Stomach (tissue), 9 donors: ENCODE measurements around the gene C1orf50. TPM values are rescaled to one million over a fixed set of nuclear protein-coding genes. Genes with fewer than 3 reads are reported as not detected.

ENCODE experiments used
- DNase-seq, 2 donors: peaks; one replicate each; pipeline versions ENCODE4 v3.0.0 to v3.0.0-alpha.2; 2013 to 2019
- H3K27ac ChIP-seq, 5 donors: fragments of 200-600 bp in 4 of 5; sonication (generic) in 4 of 5; one replicate each; pipeline ENCODE4 v1.5.1; 2013 to 2019; ENCODE audit warnings: mild to moderate bottlenecking in 1 of 5, moderate library complexity in 1 of 5
- H3K27me3 ChIP-seq, 3 donors: fragments of 200-600 bp; sonication (generic); one replicate each; pipeline ENCODE4 v1.5.1; 2017 to 2019; ENCODE audit warnings: mixed run types in 1 of 3
- H3K36me3 ChIP-seq, 4 donors: fragments of 200-600 bp; sonication (generic); 1 replicate in 3 of 4; 2 replicates in 1 of 4; pipeline ENCODE4 v1.5.1; 2016 to 2019
- H3K4me1 ChIP-seq, 4 donors: fragments of 200-600 bp; sonication (generic); one replicate each; pipeline ENCODE4 v1.5.1; 2016 to 2019
- H3K4me3 ChIP-seq, 4 donors: fragments of 200-600 bp; sonication (generic) in 3 of 4; one replicate each; pipeline ENCODE4 v1.5.1; 2016 to 2019; ENCODE audit warnings: mild to moderate bottlenecking in 1 of 4
- H3K9me3 ChIP-seq, 4 donors: fragments of 200-600 bp; sonication (generic); one replicate each; pipeline ENCODE4 v1.5.1; 2016 to 2019
- EP300 ChIP-seq: sonication (generic); formaldehyde crosslinking; IDR thresholded peaks from one replicate; pipeline ENCODE4 v1.6.1; 2017; ENCODE audit warnings: antibody characterized with exemption
- POLR2A ChIP-seq, 4 donors: fragments of 450-650 bp; IDR thresholded peaks; one replicate each; pipeline ENCODE4 v1.6.1; 2016; ENCODE audit warnings: antibody characterized with exemption in 4 of 4, control low read depth in 2 of 4, mild to moderate bottlenecking in 1 of 4, moderate library complexity in 1 of 4
- POLR2AphosphoS5 ChIP-seq, 3 donors: sonication (generic); formaldehyde crosslinking; IDR thresholded peaks; one replicate each; pipeline ENCODE4 v1.6.1; 2016; ENCODE audit warnings: antibody characterized with exemption in 3 of 3
- WGBS, 5 donors: extraction: QIAGEN DNeasy Blood & Tissue Kit in 3 of 5; methylation state at CpG; one replicate each; pipeline versions ENCODE4 v1.1.5 to v1.1.7; 2013 to 2018; 5-methylcytosine and 5-hydroxymethylcytosine counted together
- intact Hi-C: fragments of 100-400 bp; cut with DNase I; formaldehyde crosslinking; loops from one replicate; pipeline ENCODE4 v1.15.1; 2023; ENCODE audit warnings: low total_unique reads
- polyA plus RNA-seq, 3 donors: library from polyadenylated mRNA; stranded (reverse); fragments of 200-250 nt; gene quantifications; one replicate each; pipeline ENCODE4 v1.2.3, GENCODE V29; 2013
- total RNA-seq, 5 donors: library from RNA; depleted of rRNA; stranded (reverse); fragments of >200 nt; gene quantifications; one replicate each; pipeline versions ENCODE4 v1.1.0 to v1.2.3, GENCODE V29; 2014 to 2016
- TF ChIP-seq, protein P1 (sequence below), 7 experiments: fragments of 450-650 bp in 4 of 7; fragments of 200-600 bp in 3 of 7; sonication (generic) in 3 of 7; IDR thresholded peaks; one replicate each; pipeline ENCODE4 v1.5.1; 2016 to 2019; ENCODE audit warnings: antibody characterized with exemption in 7 of 7, control low read depth in 2 of 7, mild to moderate bottlenecking in 1 of 7
- donor health status: healthy with polysubstance abuse.
- donor health status: Bipolar disorder and iron deficiency.
- donor health status: healthy.

Gene C1orf50
- total and polyA plus RNA-seq, 8 donors: 0.89 to 6.7 (median 5.0) TPM; not detected in 2

GRCh38 chr1:42769811-42770210 lies 2.8 kb downstream of the C1orf50 start:
- intact Hi-C loops: no loop called here
- Histone ChIP-seq H3K27me3 (no peaks in the 10 kb centered on the region), H3K9me3 (no peaks in the 10 kb centered on the region), H3K36me3 (peaks cover 3 to 18% (median 15%) of the 10 kb centered on the region in 4 donors), H3K4me3 (no peak overlapping the region), H3K27ac (no peak overlapping the region), H3K4me1 (peaks cover 12 to 50% (median 36%) of the 10 kb centered on the region in 4 donors)
- 87 to 97% (median 96%) methylated on average over 3 of the region's 3 CpGs for WGBS, 5 donors
- TF ChIP-seq, protein P1, sequence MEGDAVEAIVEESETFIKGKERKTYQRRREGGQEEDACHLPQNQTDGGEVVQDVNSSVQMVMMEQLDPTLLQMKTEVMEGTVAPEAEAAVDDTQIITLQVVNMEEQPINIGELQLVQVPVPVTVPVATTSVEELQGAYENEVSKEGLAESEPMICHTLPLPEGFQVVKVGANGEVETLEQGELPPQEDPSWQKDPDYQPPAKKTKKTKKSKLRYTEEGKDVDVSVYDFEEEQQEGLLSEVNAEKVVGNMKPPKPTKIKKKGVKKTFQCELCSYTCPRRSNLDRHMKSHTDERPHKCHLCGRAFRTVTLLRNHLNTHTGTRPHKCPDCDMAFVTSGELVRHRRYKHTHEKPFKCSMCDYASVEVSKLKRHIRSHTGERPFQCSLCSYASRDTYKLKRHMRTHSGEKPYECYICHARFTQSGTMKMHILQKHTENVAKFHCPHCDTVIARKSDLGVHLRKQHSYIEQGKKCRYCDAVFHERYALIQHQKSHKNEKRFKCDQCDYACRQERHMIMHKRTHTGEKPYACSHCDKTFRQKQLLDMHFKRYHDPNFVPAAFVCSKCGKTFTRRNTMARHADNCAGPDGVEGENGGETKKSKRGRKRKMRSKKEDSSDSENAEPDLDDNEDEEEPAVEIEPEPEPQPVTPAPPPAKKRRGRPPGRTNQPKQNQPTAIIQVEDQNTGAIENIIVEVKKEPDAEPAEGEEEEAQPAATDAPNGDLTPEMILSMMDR (IDR thresholded peaks at IDR 0.05): no peak
- no peak for TF ChIP-seq POLR2A (IDR thresholded peaks at IDR 0.05)
- no peak for TF ChIP-seq POLR2AphosphoS5 (IDR thresholded peaks at IDR 0.05)
- TF ChIP-seq EP300: no peak
- DNase-seq: no peak

- H3K4me1 ChIP-seq: peaks cover 0 to 25% (median 15%) of the 10 kb centered on the region in 4 donors
- no peak for TF ChIP-seq EP300
- TF ChIP-seq, protein P1 (IDR thresholded peaks at IDR 0.05): no peak
- no peak for TF ChIP-seq POLR2A (IDR thresholded peaks at IDR 0.05)
- no peak for TF ChIP-seq POLR2AphosphoS5 (IDR thresholded peaks at IDR 0.05)
- no peaks in the 10 kb centered on the region for H3K9me3 ChIP-seq
- H3K4me3 ChIP-seq: no peak overlapping the region
- no peaks in the 10 kb centered on the region for H3K27me3 ChIP-seq
- intact Hi-C loops: no loop called here
- H3K27ac ChIP-seq: no peak overlapping the region
- peaks cover 21 to 54% (median 52%) of the 10 kb centered on the region in 4 donors for H3K36me3 ChIP-seq
- 45 to 64% (median 49%) methylated on average over 2 of the region's 2 CpGs for WGBS, 5 donors
- DNase-seq: no peak
Observed at GRCh38 chr1:42773420-42773819, 6.4 kb downstream of the C1orf50 start.

DNA sequence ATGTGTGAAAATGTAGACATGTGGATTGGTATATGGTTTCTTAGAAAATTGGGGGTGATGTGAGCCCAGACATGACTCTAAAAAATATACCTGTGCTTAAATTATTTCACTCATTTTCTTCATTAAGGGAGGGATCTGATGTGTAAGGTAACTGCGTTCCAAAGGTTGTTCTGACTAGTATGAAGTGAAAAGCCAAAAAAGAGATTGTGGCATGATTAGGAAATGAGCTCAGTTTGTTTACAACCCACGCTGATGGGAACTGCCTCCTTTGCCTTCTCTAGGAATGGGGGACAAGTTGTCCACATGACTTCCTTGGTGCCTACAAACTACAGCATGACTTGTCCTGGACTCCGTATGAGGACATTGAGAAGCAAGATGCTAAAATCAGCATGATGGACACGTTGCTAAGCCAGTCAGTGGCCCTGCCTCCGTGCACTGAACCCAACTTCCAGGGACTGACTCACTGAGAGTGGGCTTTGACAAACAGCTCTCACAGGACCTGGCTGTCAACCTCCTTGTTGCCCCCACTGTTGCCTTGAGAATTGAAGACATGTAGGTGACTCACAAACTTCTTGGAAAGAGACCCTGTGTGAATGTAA lies 8.0 kb downstream of the C1orf50 start:
- H3K27ac ChIP-seq: no peak overlapping the region
- 81 to 93% (median 91%) methylated on average over 5 of the region's 5 CpGs for WGBS, 5 donors
- TF ChIP-seq, protein P1 (IDR thresholded peaks at IDR 0.05): no peak
- TF ChIP-seq EP300: no peak
- TF ChIP-seq POLR2AphosphoS5 (IDR thresholded peaks at IDR 0.05): no peak
- TF ChIP-seq POLR2A (IDR thresholded peaks at IDR 0.05): no peak
- peaks cover 0 to 9% (median 2%) of the 10 kb centered on the region in 4 donors for H3K4me1 ChIP-seq
- no peak overlapping the region for H3K4me3 ChIP-seq
- intact Hi-C loops: no loop called here
- H3K36me3 ChIP-seq: peaks cover 21 to 70% (median 63%) of the 10 kb centered on the region in 4 donors
- no peaks in the 10 kb centered on the region for H3K9me3 ChIP-seq
- no peaks in the 10 kb centered on the region for H3K27me3 ChIP-seq
- no peak for DNase-seq

DNA sequence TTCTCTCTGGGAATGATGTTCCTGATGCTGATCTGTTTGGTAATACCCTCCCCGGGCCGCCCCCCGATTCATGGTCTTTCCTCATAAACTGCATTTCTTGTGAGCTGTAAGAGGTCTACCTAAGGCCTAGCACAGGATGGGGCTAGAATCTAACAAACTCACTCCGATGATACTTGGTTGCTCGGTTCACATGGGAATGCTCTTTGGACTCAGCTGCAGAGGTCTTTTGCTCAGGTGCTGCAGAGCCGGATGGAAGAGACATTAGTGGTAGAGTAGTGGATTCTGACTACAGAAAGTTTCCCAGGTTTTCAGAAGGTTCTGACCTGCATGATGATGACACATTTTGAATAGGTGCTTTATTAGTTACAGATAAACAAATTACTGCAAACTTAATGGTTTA lies 9.5 kb downstream of the C1orf50 start:
- no peak overlapping the region for H3K27ac ChIP-seq
- WGBS, 5 donors: 91 to 99% (median 97%) methylated on average over 6 of the region's 6 CpGs
- peaks cover 0 to 4% (median 0%) of the 10 kb centered on the region in 4 donors for H3K4me1 ChIP-seq
- no peak for TF ChIP-seq POLR2AphosphoS5 (IDR thresholded peaks at IDR 0.05)
- TF ChIP-seq, protein P1 (IDR thresholded peaks at IDR 0.05): no peak
- no peak for TF ChIP-seq POLR2A (IDR thresholded peaks at IDR 0.05)
- no peak for TF ChIP-seq EP300
- no peaks in the 10 kb centered on the region for H3K9me3 ChIP-seq
- intact Hi-C loops: no loop called here
- no peaks in the 10 kb centered on the region for H3K27me3 ChIP-seq
- peaks cover 21 to 84% (median 77%) of the 10 kb centered on the region in 4 donors for H3K36me3 ChIP-seq
- no peak overlapping the region for H3K4me3 ChIP-seq
- DNase-seq: no peak
